H1 (cell line): ENCODE measurements around the gene APOL2. TPM values are rescaled to one million over a fixed set of nuclear protein-coding genes. Genes with fewer than 3 reads are reported as not detected.

Source experiments
- CTCF ChIA-PET: fragments of 300-600 bp; sonication (Branson Sonifier 250); formaldehyde crosslinking; loops from one replicate; lab custom pipeline; 2021; ENCODE audit not compliant: partially characterized antibody; lab: Charles Lee
- POLR2A ChIA-PET: fragments of 300-600 bp; sonication (Branson Sonifier 250); formaldehyde crosslinking; loops from one replicate; lab custom pipeline; 2021; ENCODE audit warnings: inconsistent platforms; ENCODE audit not compliant: partially characterized antibody; lab: Charles Lee
- DNase-seq, 2 experiments: peaks; one replicate each; pipeline versions ENCODE4 v3.0.0 to v3.0.0-alpha.2; 2010 to 2022; ENCODE audit warnings: low spot score in 2 of 2, low read depth in 1 of 2, mixed read lengths in 1 of 2
- FAIRE-seq: peaks from 2 replicates; lab custom pipeline; 2011; peaks lifted over from hg19 to GRCh38; lab: Jason Lieb, UNC
- H2AFZ ChIP-seq: 2 replicates; pipeline ENCODE4 v1.8.1; 2012; ENCODE audit warnings: low read length, inconsistent platforms
- H2AK5ac ChIP-seq: 2 replicates; pipeline ENCODE4 v1.6.1; 2013; ENCODE audit warnings: low read depth, low read length
- H2BK120ac ChIP-seq: replicated peaks from 2 replicates; pipeline ENCODE3; 2013; ENCODE audit warnings: low read depth, low read length, inconsistent platforms
- H2BK12ac ChIP-seq: 2 replicates; pipeline ENCODE4 v1.6.1; 2013; ENCODE audit warnings: low read depth, low read length
- H2BK15ac ChIP-seq: 2 replicates; pipeline ENCODE4 v1.6.1; 2013; ENCODE audit warnings: low read length
- H2BK20ac ChIP-seq: 2 replicates; pipeline ENCODE4 v1.6.1; 2013; ENCODE audit warnings: low read length
- H2BK5ac ChIP-seq: 2 replicates; pipeline ENCODE4 v1.6.1; 2013; ENCODE audit warnings: low read depth, low read length
- H3K14ac ChIP-seq: 2 replicates; pipeline ENCODE4 v1.6.1; 2013; ENCODE audit warnings: inconsistent platforms; ENCODE audit not compliant: insufficient read length
- H3K18ac ChIP-seq: 2 replicates; pipeline ENCODE4 v1.6.1; 2013; ENCODE audit warnings: low read length; ENCODE audit errors: extremely low read depth
- H3K23ac ChIP-seq: 2 replicates; pipeline ENCODE4 v1.6.1; 2013; ENCODE audit warnings: inconsistent platforms; ENCODE audit not compliant: insufficient read length
- H3K23me2 ChIP-seq: 2 replicates; pipeline ENCODE4 v1.6.1; 2013; ENCODE audit warnings: low read depth, low read length
- H3K27ac ChIP-seq: 2 replicates; pipeline ENCODE4 v1.6.1; 2011; ENCODE audit warnings: low read depth, low read length, inconsistent platforms
- H3K27me3 ChIP-seq, 4 experiments: replicated peaks in 1 of 4; 1 replicate in 1 of 4; 2 replicates in 3 of 4; pipeline versions ENCODE4 v1.6.1 to v1.8.1; 2011 to 2013; ENCODE audit warnings: low read length in 3 of 4, mild to moderate bottlenecking in 3 of 4, inconsistent platforms in 2 of 4, mixed read lengths in 2 of 4, moderate library complexity in 1 of 4; ENCODE audit not compliant: control insufficient read depth in 3 of 4, insufficient read depth in 3 of 4; ENCODE audit errors: extremely low read depth in 1 of 4
- H3K36me3 ChIP-seq, 4 experiments: 2 replicates each; pipeline versions ENCODE4 v1.6.1 to v1.8.1; 2011 to 2013; ENCODE audit warnings: mild to moderate bottlenecking in 4 of 4, low read length in 3 of 4, moderate library complexity in 2 of 4, control low read depth in 1 of 4, inconsistent platforms in 1 of 4; ENCODE audit not compliant: insufficient read depth in 4 of 4, control insufficient read depth in 2 of 4
- H3K4ac ChIP-seq: replicated peaks from 2 replicates; pipeline ENCODE3; 2013; ENCODE audit warnings: low read length, low read depth, mixed read lengths, inconsistent platforms; ENCODE audit not compliant: insufficient read length
- H3K4me1 ChIP-seq, 4 experiments: replicated peaks in 1 of 4; 1 replicate in 1 of 4; 2 replicates in 3 of 4; pipeline versions ENCODE4 v1.6.1 to v1.8.1; 2011 to 2013; ENCODE audit warnings: low read length in 3 of 4, inconsistent platforms in 2 of 4, mixed read lengths in 1 of 4; ENCODE audit not compliant: insufficient read depth in 4 of 4, control insufficient read depth in 3 of 4
- H3K4me2 ChIP-seq, 2 experiments: 2 replicates each; pipeline versions ENCODE4 v1.6.1 to v1.8.1; 2011 to 2013; ENCODE audit warnings: low read depth in 2 of 2, low read length in 2 of 2, control low read depth in 1 of 2, inconsistent platforms in 1 of 2, mild to moderate bottlenecking in 1 of 2; ENCODE audit not compliant: insufficient read depth in 1 of 2
- H3K4me3 ChIP-seq, 4 experiments: fragments of 200-600, 300-600 bp in 1 of 4; sonication (generic), shearing (Covaris generic), sonication (Bioruptor Twin) in 1 of 4; 2 replicates each; pipeline versions ENCODE4 v1.5.1 to v1.8.1; 2011 to 2016; ENCODE audit warnings: low read length in 4 of 4, low read depth in 3 of 4, control low read depth in 2 of 4, inconsistent platforms in 2 of 4, mild to moderate bottlenecking in 2 of 4, mixed read lengths in 1 of 4, moderate library complexity in 1 of 4; ENCODE audit not compliant: insufficient read depth in 2 of 4; ENCODE audit errors: extremely low read depth in 1 of 4
- H3K56ac ChIP-seq: replicated peaks from 2 replicates; pipeline ENCODE3; 2013; ENCODE audit warnings: low read depth, mild to moderate bottlenecking, mixed read lengths, low read length, inconsistent platforms; ENCODE audit not compliant: insufficient read length
- H3K79me1 ChIP-seq: 2 replicates; pipeline ENCODE4 v1.6.1; 2013; ENCODE audit warnings: low read depth, low read length, control low read depth
- H3K79me2 ChIP-seq, 2 experiments: 2 replicates each; pipeline versions ENCODE4 v1.6.1 to v1.8.1; 2012 to 2013; ENCODE audit warnings: low read length in 2 of 2, mild to moderate bottlenecking in 2 of 2, inconsistent platforms in 1 of 2; ENCODE audit not compliant: insufficient read depth in 2 of 2, control insufficient read depth in 1 of 2
- H3K9ac ChIP-seq, 4 experiments: replicated peaks in 1 of 4; 1 replicate in 1 of 4; 2 replicates in 3 of 4; pipeline versions ENCODE4 v1.6.1 to v1.8.1; 2011 to 2013; ENCODE audit warnings: low read depth in 3 of 4, low read length in 3 of 4, control low read depth in 2 of 4, mild to moderate bottlenecking in 2 of 4, moderate library complexity in 2 of 4, inconsistent platforms in 1 of 4; ENCODE audit errors: extremely low read depth in 1 of 4
- H3K9me3 ChIP-seq, 2 experiments: 2 replicates each; pipeline versions ENCODE4 v1.6.1 to v1.8.1; 2012 to 2013; ENCODE audit warnings: mild to moderate bottlenecking in 2 of 2, moderate library complexity in 2 of 2, control low read depth in 1 of 2, inconsistent platforms in 1 of 2, low read depth in 1 of 2, low read length in 1 of 2, mixed read lengths in 1 of 2; ENCODE audit not compliant: insufficient read depth in 2 of 2
- H4K20me1 ChIP-seq, 2 experiments: replicated peaks in 1 of 2; 2 replicates each; pipeline versions ENCODE3 to v1.8.1; 2011 to 2013; ENCODE audit warnings: inconsistent platforms in 2 of 2, low read length in 2 of 2, mild to moderate bottlenecking in 1 of 2; ENCODE audit not compliant: insufficient read depth in 2 of 2, control insufficient read depth in 1 of 2
- H4K5ac ChIP-seq: 2 replicates; pipeline ENCODE4 v1.6.1; 2013; ENCODE audit warnings: low read length, low read depth, mixed read lengths, inconsistent platforms; ENCODE audit not compliant: insufficient read length
- H4K8ac ChIP-seq: 2 replicates; pipeline ENCODE4 v1.8.0; 2013; ENCODE audit warnings: mild to moderate bottlenecking, moderate library complexity, low read length, inconsistent platforms; ENCODE audit not compliant: insufficient read depth; ENCODE audit errors: extremely low read depth
- H4K91ac ChIP-seq: replicated peaks from 2 replicates; pipeline ENCODE3; 2013; ENCODE audit warnings: low read length, mixed read lengths, inconsistent platforms; ENCODE audit not compliant: insufficient read length
- TCF12 ChIP-seq: IDR thresholded peaks from 2 replicates; pipeline ENCODE4 v1.6.1; 2011; ENCODE audit warnings: low read depth, mild to moderate bottlenecking, low read length
- WGBS, 2 experiments: shearing (Covaris generic) in 1 of 2; methylation state at CpG; one replicate each; pipeline versions ENCODE4 v1.1.6 to v1.1.7; 2013 to 2015; ENCODE audit warnings: low lambda C conversion rate in 2 of 2, mixed read lengths in 2 of 2, inconsistent platforms in 1 of 2, low coverage in 1 of 2, missing lambda C conversion rate in 1 of 2; ENCODE audit not compliant: insufficient replicate concordance in 2 of 2, insufficient coverage in 1 of 2, insufficient read length in 1 of 2; ENCODE audit errors: extremely low coverage in 1 of 2, missing lambda C conversion rate in 1 of 2; 5-methylcytosine and 5-hydroxymethylcytosine counted together
- polyA plus RNA-seq, 7 experiments: library from polyadenylated mRNA; depleted of rRNA in 3 of 7; stranded (reverse) in 5 of 7; unstranded in 2 of 7; fragments of >200 nt in 5 of 7; fragments of 200-250 nt in 2 of 7; gene quantifications; 1 replicate in 5 of 7; 2 replicates in 1 of 7; 4 replicates in 1 of 7; pipeline versions ENCODE4 v1.2.1 to v1.2.3, GENCODE V29; 2011 to 2013; ENCODE audit warnings: missing spikeins in 2 of 7, mixed read lengths in 2 of 7
- total RNA-seq: library from RNA; stranded (reverse); fragmentation: NEBNext Ultra II Directional; extraction: Animal tissue kit (Norgen Biotek cat#: 25700); gene quantifications from 2 replicates; pipeline ENCODE4 v1.2.1, GENCODE V29; 2021

APOL2 gene
- total and polyA plus RNA-seq, 2 of the 8 experiments (the other 6 are each of a cell fraction or from before 2014, with no cell fraction given): 8.1 to 11.0 TPM

DNA sequence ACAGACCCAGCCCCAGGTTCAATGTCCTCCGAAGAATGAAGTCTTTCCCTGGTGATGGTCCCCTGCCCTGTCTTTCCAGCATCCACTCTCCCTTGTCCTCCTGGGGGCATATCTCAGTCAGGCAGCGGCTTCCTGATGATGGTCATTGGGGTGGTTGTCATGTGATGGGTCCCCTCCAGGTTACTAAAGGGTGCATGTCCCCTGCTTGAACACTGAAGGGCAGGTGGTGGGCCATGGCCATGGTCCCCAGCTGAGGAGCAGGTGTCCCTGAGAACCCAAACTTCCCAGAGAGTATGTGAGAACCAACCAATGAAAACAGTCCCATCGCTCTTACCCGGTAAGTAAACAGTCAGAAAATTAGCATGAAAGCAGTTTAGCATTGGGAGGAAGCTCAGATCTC, 27.7 kb upstream of the APOL2 start:
- H3K23me2 ChIP-seq: no peaks in the 10 kb centered on the region
- no peak overlapping the region for H3K4ac ChIP-seq
- CTCF ChIA-PET: interaction anchor here (0.6 to 1.4 kb wide), 3 partner anchors 11 to 86 kb away, joined by 3 to 6 read pairs (median 4); no protein-coding TSS in a partner anchor
- H2BK15ac ChIP-seq: no peak overlapping the region
- H4K5ac ChIP-seq: no peak overlapping the region
- no peak overlapping the region; a peak in 1 of 7 replicates for H3K9ac ChIP-seq
- H3K9me3 ChIP-seq: no peaks in the 10 kb centered on the region
- no peak overlapping the region for H3K4me2 ChIP-seq
- 86% methylated on average over 4 of the region's 4 CpGs; no CpG with 5 or more reads in 1 of the 2 experiments for WGBS, 2 experiments
- 0 out of 7 replicates have a peak, but pooled peaks cover 0 to 2% (median 0%) of the 10 kb centered on the region in 4 experiments for H3K27me3 ChIP-seq
- no peaks in the 10 kb centered on the region for H3K79me2 ChIP-seq
- H2AFZ ChIP-seq: no peak overlapping the region
- POLR2A ChIA-PET: interaction anchor here (1.1 kb wide), 1 partner anchor 11 kb away, joined by 3 read pairs; no protein-coding TSS in a partner anchor
- no peak overlapping the region for H3K18ac ChIP-seq
- no peak overlapping the region for H2BK12ac ChIP-seq
- no peaks in the 10 kb centered on the region for H3K79me1 ChIP-seq
- H3K23ac ChIP-seq: no peak overlapping the region
- no peaks in the 10 kb centered on the region for H3K36me3 ChIP-seq
- no peak overlapping the region for H2BK5ac ChIP-seq
- DNase-seq (no peak), FAIRE-seq (no peak)
- H3K27ac ChIP-seq: no peak overlapping the region
- no peak overlapping the region for H4K91ac ChIP-seq
- H3K4me1 ChIP-seq: no peaks in the 10 kb centered on the region
- H4K20me1 ChIP-seq: no peaks in the 10 kb centered on the region
- no peak overlapping the region for H4K8ac ChIP-seq
- H3K4me3 ChIP-seq: no peak overlapping the region
- no peak overlapping the region for H3K14ac ChIP-seq
- H3K56ac ChIP-seq: no peak overlapping the region
- H2BK120ac ChIP-seq: no peak overlapping the region
- H2BK20ac ChIP-seq: no peak overlapping the region
- no peak overlapping the region for H2AK5ac ChIP-seq
- TF ChIP-seq TCF12: no peak
